Mucosa of stomach (tissue), 1 donor: Measurements from ENCODE around the gene TBCD.

Experiments
- H3K27me3 ChIP-seq: one replicate; pipeline ENCODE4 v1.7.0; 2013; ENCODE audit warnings: mild to moderate bottlenecking, low read length; ENCODE audit not compliant: control insufficient read depth, insufficient read depth
- H3K36me3 ChIP-seq: one replicate; pipeline ENCODE4 v1.7.0; 2013; ENCODE audit warnings: low read length; ENCODE audit not compliant: control insufficient read depth, insufficient read depth
- H3K4me1 ChIP-seq: one replicate; pipeline ENCODE4 v1.7.0; 2013; ENCODE audit warnings: mild to moderate bottlenecking, low read length; ENCODE audit not compliant: control insufficient read depth, insufficient read depth
- H3K4me3 ChIP-seq: one replicate; pipeline ENCODE4 v1.7.0; 2013; ENCODE audit warnings: low read length
- H3K9ac ChIP-seq: one replicate; pipeline ENCODE4 v1.7.0; 2013; ENCODE audit warnings: mild to moderate bottlenecking, low read length, moderate library complexity
- H3K9me3 ChIP-seq: one replicate; pipeline ENCODE4 v1.7.0; 2013; ENCODE audit warnings: mild to moderate bottlenecking, low read length, moderate library complexity; ENCODE audit not compliant: control insufficient read depth
- donor health status: Pancreatic carcinoma.

TBCD gene

DNA sequence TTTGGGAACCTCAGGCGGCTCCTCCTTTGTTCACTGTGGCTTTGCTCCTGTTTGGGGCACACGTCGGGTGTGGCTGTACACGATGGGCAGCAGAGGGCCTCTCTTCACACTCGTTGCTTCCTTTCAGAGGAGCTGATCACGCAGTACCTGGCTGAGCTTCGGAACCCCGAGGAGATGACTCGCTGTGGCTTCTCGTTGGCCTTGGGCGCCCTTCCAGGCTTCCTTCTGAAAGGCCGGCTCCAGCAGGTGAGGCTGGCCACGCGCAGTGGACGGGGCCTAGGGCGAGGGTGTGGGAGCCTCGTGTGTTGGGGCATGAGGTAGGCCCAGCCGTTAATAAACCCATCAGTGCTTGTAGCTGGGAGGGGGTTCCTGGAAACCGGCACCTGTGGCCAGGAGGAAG lies 172.9 kb downstream of the TBCD start:
- Histone ChIP-seq H3K4me3 (no peak overlapping the region), H3K9ac (no peak overlapping the region), H3K36me3 (peaks cover 4% of the 10 kb centered on the region), H3K9me3 (no peaks in the 10 kb centered on the region), H3K27me3 (no peaks in the 10 kb centered on the region), H3K4me1 (peaks cover 3% of the 10 kb centered on the region)

DNA sequence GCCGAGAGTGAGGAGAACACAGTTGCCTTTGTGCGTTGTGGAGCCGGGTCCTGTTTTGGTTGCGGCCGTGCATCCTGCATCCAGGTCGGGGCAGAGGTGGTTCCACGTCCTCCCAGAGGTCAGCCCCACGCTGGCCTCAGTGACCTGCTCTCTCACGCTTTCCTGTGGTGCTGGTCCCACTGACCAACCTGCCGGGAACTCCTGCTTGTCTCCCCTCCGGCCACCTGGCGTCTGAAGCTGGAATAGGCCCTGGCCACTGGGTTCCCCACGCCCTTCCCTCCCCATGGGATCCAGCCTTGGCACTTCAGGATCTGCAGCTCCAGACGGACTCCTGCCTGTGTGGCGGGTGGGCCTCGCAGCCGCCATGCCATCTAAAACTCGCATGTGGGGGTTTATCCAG lies 173.5 kb downstream of the TBCD start:
- no peaks in the 10 kb centered on the region for H3K27me3 ChIP-seq
- no peak overlapping the region for H3K9ac ChIP-seq
- peaks cover 4% of the 10 kb centered on the region for H3K36me3 ChIP-seq
- no peaks in the 10 kb centered on the region for H3K9me3 ChIP-seq
- H3K4me1 ChIP-seq, result peaks cover 3% of the 10 kb centered on the region
- H3K4me3 ChIP-seq, result no peak overlapping the region

DNA sequence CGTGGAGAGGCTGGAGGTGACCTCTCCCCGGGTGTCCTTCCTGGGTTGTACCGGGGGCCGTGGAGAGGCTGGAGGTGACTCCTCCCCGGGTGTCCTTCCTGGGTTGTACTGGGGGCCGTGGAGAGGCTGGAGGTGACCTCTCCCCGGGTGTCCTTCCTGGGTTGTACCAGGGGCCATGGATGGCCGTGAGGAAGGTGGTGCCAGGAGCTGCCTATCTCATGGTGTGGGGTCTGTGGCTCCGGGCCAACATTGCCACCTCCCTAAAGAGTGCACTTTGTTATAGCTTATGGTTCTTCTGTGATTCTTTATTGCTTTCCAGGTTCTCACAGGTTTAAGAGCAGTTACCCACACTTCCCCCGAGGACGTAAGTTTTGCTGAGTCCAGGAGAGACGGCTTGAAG lies 174.2 kb downstream of the TBCD start:
- peaks cover 3% of the 10 kb centered on the region for H3K4me1 ChIP-seq
- H3K27me3 ChIP-seq, result no peaks in the 10 kb centered on the region
- no peak overlapping the region for H3K4me3 ChIP-seq
- H3K9me3 ChIP-seq, result no peaks in the 10 kb centered on the region
- H3K9ac ChIP-seq, result no peak overlapping the region
- peaks cover 4% of the 10 kb centered on the region for H3K36me3 ChIP-seq

DNA sequence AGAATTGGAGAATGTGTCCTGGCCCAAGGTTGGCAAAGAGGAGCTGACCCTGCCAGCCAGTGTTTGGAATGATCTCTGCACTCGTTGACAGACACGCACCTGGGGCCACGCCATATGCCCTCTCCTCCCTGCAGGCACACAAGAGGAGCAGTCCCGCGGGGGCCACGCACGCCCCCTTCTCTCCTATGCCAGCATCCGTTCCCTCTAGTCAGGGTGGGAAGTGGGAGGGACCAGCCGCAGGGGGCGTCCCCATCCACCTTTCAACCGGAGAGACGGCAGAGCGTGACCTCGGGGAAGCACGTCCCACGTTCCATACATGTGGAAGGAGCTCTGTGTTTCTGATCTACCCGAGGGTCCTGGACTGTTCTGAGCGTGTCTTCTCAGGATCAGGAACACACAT lies 174.9 kb downstream of the TBCD start:
- Histone ChIP-seq H3K4me3 (no peak overlapping the region), H3K27me3 (no peaks in the 10 kb centered on the region), H3K4me1 (peaks cover 3% of the 10 kb centered on the region), H3K9me3 (no peaks in the 10 kb centered on the region), H3K9ac (no peak overlapping the region), H3K36me3 (peaks cover 4% of the 10 kb centered on the region)

DNA sequence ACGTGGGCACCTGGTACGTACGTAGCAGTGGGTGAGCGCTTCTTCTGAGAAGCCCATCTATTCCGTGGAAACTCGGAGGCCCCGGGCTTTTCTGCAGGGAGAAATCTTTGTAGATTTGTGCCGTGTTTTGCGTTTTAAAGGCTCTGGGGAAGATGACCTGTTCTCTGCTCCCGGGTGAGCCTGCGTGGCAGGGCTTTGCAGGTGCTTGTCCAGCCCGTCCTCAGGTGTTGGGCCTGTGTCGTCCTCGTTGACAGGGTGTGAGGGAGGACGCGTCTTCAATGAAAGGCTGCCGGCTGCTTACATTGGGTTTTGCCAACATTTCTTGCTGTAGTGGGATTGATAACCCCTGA lies 175.4 kb downstream of the TBCD start:
- H3K4me3 ChIP-seq, result no peak overlapping the region
- H3K4me1 ChIP-seq, result peaks cover 3% of the 10 kb centered on the region
- H3K36me3 ChIP-seq, result peaks cover 4% of the 10 kb centered on the region
- no peaks in the 10 kb centered on the region for H3K27me3 ChIP-seq
- H3K9ac ChIP-seq, result no peak overlapping the region
- H3K9me3 ChIP-seq, result no peaks in the 10 kb centered on the region

DNA sequence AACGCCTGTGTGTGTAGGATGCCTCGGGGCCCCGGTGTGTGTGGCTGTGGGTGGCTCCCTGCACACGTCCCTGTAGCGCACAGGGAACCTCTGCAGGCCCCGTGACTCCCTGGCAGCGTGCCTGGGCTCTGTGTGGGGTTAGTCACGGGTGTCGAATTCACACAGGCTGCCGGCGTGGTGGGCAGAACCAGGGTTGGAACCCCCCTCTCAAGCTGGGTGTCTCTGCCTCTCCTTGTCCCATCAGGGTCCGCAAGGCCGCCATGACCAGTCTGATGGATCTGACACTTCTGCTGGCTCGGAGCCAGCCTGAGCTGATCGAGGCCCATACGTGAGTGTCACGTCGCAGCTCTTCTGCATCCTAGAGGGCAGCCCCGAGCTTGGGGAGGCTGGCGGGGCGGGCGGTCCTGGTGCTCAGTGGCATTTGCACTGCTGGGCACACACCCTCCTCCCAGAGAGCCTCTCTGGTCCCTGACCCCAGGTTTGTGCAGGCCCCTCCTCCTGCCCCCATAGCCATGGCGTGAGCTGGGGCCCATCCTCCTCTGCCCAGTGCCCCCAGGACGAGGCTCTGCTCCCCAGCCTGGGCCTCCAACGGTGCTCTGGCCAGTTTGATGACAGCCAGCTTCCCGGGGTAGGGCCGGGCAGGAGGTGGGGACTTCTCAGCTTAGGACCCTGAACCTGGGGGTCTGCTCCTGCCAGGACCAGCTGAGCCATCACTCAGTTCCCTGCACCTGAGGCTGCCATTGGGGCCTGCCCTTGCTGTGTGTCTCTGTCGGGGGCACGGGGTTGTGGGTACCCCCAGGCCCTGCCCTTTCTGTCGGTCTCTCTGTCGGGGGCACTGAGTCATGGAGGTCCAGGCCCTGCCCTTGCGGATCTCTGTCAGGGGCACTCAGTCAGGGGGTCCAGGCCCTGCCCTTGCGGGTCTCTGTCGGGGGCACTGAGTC lies 176.1 kb downstream of the TBCD start:
- Histone ChIP-seq H3K27me3 (no peaks in the 10 kb centered on the region), H3K4me3 (no peak overlapping the region), H3K36me3 (peaks cover 4% of the 10 kb centered on the region), H3K4me1 (no peaks in the 10 kb centered on the region), H3K9ac (no peak overlapping the region), H3K9me3 (no peaks in the 10 kb centered on the region)

DNA sequence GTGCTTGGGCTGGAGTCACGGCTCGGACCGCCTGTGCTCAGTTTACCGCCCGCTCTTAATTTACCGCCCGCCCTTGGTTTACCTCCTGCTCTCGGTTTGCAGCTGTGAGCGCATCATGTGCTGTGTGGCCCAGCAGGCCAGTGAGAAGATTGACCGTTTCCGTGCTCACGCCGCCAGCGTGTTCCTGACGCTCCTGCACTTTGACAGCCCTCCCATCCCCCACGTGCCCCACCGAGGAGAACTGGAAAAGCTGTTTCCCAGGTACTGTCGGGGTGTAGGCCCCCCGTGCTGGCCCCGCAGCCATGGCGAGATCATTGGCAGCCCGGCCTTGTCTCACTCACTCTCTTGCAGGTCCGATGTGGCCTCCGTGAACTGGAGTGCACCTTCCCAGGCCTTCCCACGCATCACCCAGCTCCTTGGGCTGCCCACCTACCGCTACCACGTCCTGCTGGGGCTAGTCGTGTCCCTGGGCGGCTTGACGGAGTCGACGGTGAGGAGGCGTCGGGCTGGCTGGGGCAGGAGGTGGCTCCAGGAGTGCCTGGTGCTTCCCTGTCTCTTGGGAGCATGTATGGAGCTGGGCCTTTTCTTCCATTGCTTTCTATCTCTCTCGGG lies 177.3 kb downstream of the TBCD start:
- H3K4me1 ChIP-seq, result no peaks in the 10 kb centered on the region
- no peak overlapping the region for H3K9ac ChIP-seq
- H3K27me3 ChIP-seq, result no peaks in the 10 kb centered on the region
- H3K9me3 ChIP-seq, result no peaks in the 10 kb centered on the region
- H3K4me3 ChIP-seq, result no peak overlapping the region
- H3K36me3 ChIP-seq, result peaks cover 4% of the 10 kb centered on the region

DNA sequence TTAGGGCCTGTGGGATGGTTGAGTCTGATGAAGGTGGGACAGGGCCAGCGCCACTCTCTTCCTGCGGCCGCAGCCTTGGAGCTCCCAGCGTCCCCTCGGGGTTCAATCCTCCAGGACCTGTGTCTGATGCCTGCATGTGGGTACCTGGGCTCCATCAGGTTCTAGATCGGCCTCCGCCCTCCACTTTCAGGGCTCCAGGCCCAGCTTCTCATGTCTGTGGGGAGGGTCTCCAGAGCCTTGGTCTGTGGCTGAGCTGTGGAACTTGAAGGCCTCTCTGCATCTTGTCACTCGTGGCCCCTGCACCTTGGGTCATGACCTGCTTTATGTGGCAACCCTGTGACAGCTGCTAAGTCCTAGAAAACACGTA lies 177.8 kb downstream of the TBCD start:
- H3K9ac ChIP-seq, result no peak overlapping the region
- no peaks in the 10 kb centered on the region for H3K9me3 ChIP-seq
- no peak overlapping the region for H3K4me3 ChIP-seq
- H3K27me3 ChIP-seq, result no peaks in the 10 kb centered on the region
- H3K36me3 ChIP-seq, result peaks cover 4% of the 10 kb centered on the region
- no peaks in the 10 kb centered on the region for H3K4me1 ChIP-seq

DNA sequence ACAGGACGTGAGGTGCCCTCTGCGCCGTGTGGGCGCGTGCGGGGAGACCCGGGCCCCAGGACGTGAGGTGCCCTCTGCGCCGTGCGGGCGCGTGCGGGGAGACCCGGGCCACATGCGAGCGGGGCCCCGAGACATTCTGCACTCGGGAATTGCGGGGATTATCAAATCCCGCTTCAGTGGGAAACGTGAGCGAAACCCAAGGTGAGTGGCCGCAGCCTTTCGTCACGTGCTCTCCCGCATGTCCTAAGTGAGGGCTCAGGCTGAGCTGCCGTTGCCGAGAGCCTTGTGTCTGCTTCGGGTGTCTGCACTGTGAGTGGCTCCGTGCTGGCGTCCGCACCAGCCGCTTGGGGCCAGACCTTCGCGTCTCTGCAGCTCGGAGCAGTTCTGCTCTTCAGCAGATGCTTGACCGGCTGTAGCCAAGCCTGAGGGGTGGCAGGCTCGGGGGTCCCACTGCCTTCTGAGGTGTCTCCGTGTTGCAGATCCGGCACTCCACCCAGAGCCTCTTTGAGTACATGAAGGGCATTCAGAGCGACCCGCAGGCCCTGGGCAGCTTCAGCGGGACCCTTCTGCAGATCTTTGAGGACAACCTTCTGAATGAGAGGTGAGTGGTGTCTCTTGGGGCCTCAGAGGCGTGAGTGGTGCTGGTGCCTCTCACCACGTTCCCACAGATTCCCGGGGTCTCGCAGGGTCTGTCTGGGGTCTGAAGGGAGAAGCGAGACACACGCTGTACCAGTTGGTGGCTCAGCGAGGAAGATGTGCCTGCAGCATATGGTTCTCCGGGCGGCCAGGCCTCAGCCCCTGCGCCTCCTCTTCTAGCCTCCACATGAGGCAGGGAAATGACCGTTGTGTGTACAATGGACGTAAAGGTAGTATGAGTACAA lies 178.4 kb downstream of the TBCD start:
- H3K9me3 ChIP-seq, result no peaks in the 10 kb centered on the region
- no peak overlapping the region for H3K4me3 ChIP-seq
- H3K4me1 ChIP-seq, result no peaks in the 10 kb centered on the region
- H3K9ac ChIP-seq, result no peak overlapping the region
- no peaks in the 10 kb centered on the region for H3K27me3 ChIP-seq
- peaks cover under 1% of the 10 kb centered on the region for H3K36me3 ChIP-seq

DNA sequence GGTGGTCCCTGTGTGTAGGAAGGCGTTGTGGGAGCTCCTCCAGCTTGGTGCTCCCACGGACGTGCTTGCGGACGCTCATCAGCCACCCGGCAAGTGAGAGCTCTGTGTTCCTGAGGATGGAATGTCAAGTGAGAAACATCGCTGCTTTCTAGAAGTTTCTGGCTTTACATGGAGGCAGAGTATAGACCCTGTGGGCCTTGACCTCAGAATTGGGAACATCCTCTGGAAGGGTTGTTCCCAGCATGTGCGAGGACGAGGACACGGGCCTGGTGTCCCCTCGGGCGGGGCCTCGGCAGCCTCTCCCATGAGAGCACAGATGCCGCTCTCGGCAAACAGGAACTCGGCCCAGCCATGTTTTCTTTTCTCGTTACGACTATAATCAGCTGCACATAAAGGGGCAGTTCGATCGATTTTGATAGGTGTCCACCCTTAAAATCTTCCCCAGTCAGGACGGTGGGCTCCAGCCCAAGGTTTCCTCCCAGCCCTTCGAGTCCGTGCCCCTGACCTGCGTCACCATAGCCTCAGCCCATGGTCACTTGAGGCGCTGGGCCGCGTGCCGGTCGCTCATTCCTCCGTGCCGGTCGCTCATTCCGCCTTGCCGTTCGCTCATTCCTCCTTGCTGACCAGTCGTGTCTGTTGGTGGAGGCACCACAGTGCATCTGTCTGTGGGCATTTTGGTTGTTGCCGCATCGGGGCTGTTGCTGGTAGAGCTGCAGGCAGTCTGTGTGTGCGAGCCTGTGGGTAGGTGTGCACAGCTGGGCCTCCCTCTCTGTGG lies 179.2 kb downstream of the TBCD start:
- H3K4me1 ChIP-seq, result no peaks in the 10 kb centered on the region
- no peaks in the 10 kb centered on the region for H3K27me3 ChIP-seq
- H3K9me3 ChIP-seq, result no peaks in the 10 kb centered on the region
- no peak overlapping the region for H3K4me3 ChIP-seq
- no peaks in the 10 kb centered on the region for H3K36me3 ChIP-seq
- H3K9ac ChIP-seq, result no peak overlapping the region

DNA sequence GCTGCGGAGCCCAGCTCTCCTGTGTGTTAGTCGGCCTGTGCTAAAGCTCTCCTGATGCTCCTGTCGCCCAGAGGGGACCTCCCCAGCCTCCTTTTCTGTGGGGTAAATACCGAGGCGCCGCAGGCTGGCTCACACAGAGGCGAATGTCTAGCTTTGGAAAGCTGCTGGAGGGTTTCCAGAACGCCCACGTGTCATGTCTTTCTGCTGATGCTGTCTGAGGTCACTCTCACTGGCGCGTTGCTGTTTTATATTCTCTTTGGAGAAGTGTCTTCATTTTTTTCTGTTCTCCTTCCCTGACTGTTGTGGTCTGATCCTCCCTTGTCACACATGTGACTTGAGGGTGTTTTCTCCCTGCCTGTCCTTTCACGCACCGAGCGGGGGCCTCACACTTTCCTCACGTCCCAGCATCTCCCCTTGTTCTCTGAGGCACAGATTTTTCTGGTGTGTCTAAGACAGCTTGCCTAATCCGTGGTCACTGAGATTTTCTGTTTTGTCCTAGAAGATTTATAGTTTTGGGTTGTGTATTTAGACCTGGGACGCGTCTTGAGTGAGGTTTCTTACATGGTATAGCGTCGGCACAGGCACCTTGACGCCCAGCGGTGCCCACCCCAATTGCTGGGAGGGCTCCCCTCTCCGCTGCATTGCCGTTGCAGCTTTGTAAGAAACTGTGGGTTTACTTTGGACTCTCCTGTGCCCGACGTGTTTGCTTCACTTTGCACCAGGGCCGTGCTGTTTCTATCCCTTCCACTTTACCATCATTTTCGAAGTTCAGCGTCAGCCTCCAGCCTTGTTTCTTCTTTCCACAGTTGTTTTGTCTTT lies 180.0 kb downstream of the TBCD start:
- Histone ChIP-seq H3K9me3 (no peaks in the 10 kb centered on the region), H3K27me3 (no peaks in the 10 kb centered on the region), H3K4me3 (no peak overlapping the region), H3K9ac (no peak overlapping the region), H3K4me1 (no peaks in the 10 kb centered on the region), H3K36me3 (peaks cover 4% of the 10 kb centered on the region)
